Peyer's patch (tissue), 4 donors: ENCODE data around the gene GUCA2A.

Experiments
- POLR2A ChIP-seq, 2 donors: fragments of 450-650 bp; IDR thresholded peaks; one replicate each; pipeline ENCODE4 v1.5.1; 2017; ENCODE audit warnings: antibody characterized with exemption in 2 of 2, mild to moderate bottlenecking in 2 of 2, moderate library complexity in 2 of 2
- TF ChIP-seq, protein P1 (sequence below), 6 experiments: fragments of 450-650 bp in 4 of 6; fragments of 200-600 bp in 2 of 6; sonication (generic) in 1 of 6; IDR thresholded peaks; one replicate each; pipeline ENCODE4 v1.5.1; 2017 to 2019; ENCODE audit warnings: antibody characterized with exemption in 6 of 6, mild to moderate bottlenecking in 3 of 6, moderate library complexity in 1 of 6

DNA sequence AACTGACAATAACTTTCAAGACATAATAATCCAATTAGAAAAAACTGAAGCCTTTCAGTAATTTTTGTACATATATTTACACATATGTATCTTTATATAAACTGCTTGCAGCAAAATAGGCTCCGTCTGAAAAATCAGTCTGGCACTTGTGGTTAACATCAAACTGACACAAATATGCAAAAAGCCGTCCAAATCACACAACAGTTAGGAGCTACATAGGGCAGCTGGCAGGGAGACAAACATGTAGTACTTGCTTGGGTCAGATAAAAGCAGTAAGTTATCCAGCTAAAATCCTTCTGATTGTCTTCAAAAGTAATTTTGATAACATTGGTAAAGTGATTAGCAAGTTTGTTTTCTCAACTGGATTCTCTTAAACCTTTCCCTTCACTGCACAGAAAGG is 14.7 kb upstream of the GUCA2A start:
- TF ChIP-seq POLR2A (IDR thresholded peaks at IDR 0.05), result no peak
- TF ChIP-seq, protein P1, sequence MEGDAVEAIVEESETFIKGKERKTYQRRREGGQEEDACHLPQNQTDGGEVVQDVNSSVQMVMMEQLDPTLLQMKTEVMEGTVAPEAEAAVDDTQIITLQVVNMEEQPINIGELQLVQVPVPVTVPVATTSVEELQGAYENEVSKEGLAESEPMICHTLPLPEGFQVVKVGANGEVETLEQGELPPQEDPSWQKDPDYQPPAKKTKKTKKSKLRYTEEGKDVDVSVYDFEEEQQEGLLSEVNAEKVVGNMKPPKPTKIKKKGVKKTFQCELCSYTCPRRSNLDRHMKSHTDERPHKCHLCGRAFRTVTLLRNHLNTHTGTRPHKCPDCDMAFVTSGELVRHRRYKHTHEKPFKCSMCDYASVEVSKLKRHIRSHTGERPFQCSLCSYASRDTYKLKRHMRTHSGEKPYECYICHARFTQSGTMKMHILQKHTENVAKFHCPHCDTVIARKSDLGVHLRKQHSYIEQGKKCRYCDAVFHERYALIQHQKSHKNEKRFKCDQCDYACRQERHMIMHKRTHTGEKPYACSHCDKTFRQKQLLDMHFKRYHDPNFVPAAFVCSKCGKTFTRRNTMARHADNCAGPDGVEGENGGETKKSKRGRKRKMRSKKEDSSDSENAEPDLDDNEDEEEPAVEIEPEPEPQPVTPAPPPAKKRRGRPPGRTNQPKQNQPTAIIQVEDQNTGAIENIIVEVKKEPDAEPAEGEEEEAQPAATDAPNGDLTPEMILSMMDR (IDR thresholded peaks at IDR 0.05), result no peak
